GM12892 (cell line): Measurements from ENCODE around the gene GLT1D1.

ENCODE experiments used
- POLR2A ChIP-seq: IDR thresholded peaks from 2 replicates; pipeline ENCODE4 v1.6.1; 2011; ENCODE audit warnings: low read depth, low read length, control low read depth
- POLR2AphosphoS5 ChIP-seq: IDR thresholded peaks from 2 replicates; pipeline ENCODE4 v1.6.1; 2011; ENCODE audit warnings: low read depth, low read length, control low read depth

GRCh38 chr12:128994856-128995255 is 141.6 kb downstream of the GLT1D1 start:
- TF ChIP-seq POLR2A (no peak), POLR2AphosphoS5 (no peak)
